Left renal pelvis (tissue), 4 donors: Measurements from ENCODE around the gene ALS2CL. TPM values are rescaled to one million over a fixed set of nuclear protein-coding genes. Genes with fewer than 3 reads are reported as not detected.

Source experiments
- DNase-seq, 4 donors: peaks; one replicate each; pipeline ENCODE4 v3.0.0-alpha.2; 2013; ENCODE audit warnings: low read depth in 4 of 4, low spot score in 3 of 4
- polyA plus RNA-seq, 4 donors: library from polyadenylated mRNA; unstranded; fragments of 120-200 nt; gene quantifications; one replicate each; pipeline ENCODE4 v1.2.1, GENCODE V29; 2013; ENCODE audit not compliant: insufficient read length in 4 of 4

Gene ALS2CL
- polyA plus RNA-seq, 4 donors: 6.2 to 16.4 (median 10.8) TPM

DNA sequence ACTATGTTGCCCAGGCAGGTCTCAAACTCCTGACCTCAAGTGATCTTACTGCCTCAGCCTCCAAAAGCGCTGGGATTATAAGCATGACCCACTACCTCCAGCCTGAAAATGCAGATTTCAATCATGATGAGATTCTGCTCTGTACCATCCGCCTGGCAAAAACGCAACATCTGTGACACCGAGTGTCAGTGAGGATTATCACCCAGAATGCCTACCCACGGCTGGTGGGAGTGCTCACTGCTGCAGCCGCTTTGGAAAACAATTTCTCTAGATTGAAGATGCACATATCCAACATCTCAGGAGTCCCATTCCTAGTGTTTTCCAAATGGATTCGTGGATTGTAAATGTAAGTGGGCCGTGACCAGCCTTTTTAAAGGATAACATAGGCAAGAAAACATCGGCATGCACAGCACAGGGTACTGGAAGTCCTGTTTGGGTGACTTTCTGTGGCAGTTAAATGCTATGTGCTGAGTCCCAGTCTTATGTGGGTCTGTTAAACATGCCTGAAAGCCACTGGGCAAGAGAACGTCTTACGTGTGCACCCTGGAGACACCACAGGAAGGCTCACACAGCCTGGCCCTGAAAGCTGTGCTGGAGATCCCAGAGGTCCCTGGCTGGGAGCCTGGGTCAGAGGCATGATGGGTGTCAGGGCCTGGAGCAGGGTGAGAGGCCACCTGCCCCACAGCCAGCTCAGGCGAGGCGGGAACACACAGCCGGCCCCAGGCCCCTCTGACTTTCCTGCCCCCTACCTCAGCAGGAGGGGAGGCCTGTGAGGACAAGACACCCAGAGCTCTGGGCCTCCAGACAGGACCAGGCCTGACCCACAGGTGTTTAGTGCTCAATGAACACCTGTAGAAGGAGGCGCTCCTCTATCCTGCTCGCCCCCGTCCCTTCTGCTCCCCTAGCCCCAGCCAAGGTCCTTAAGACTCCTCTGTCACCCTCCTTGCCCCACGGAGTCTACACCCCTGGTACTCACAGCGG lies 23.3 kb upstream of the ALS2CL start:
- DNase-seq: no peak

DNA sequence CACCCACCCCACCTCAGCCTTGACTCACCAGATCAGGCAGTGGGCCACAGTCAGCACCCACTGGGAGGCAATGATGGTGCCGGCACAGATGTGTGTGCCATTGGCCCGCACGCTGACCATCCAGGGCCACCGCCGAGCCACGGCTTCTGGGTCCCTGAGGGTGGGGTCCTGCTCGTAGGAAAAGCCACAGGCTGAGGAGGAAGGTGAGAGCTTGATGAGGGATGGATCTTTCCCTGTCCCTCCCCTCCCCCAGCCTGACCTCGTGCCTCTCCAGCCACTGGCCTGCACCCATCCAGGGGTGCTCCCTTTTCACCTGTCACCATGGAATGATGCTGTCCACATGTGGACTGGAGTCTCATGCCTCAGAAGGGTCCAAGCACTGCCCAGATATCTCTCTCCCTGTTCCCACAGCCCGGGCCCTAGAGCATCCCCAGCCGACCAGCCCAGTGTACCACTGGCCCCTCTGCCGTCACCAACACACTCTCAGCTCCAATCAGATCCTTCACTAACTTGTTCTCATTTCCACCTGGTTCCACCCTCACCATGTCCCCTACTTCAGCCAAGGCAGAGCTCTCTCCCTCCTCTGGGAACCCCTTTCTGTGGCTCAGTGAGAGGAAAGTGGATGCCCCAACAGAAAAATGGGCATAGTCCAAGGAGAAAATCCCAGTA lies 22.2 kb upstream of the ALS2CL start:
- DNase-seq: no peak

DNA sequence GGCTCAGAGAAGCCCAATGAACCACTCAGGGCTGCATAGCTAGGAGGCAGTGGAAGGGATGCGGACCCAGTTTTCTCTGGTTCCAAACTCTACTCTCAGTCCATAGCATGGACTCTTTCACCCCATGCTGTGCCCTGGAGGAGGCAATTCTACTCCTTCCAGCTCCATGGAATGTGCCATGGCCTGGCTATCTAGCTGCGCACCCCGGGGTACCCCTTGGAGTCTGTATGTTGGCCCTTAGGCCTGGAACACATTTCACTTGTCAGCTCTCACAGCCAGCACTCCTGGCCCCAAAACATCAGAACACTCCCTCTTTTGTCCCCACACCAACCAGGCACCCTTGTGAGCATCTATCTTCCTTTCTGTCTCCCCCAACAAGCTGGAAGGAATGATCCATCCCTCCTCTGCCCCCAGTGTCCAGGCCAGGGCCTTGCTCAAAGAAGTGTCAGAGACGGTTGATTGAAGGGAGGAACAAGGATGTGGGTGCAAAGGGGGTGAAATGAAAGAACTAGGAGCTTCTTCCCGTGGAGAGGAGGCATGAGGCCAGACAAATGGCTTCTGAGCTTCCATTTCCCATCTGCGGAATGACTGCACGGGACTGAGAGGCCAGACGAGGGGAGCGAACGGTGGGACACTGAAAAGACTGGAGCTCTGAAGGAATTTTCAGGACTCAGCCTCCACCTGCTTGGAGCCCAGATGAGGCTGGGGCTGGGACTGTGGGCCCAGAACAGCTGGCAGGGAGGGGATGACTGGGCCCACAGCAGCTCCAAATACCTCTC lies 21.4 kb upstream of the ALS2CL start:
- DNase-seq: no peak

DNA sequence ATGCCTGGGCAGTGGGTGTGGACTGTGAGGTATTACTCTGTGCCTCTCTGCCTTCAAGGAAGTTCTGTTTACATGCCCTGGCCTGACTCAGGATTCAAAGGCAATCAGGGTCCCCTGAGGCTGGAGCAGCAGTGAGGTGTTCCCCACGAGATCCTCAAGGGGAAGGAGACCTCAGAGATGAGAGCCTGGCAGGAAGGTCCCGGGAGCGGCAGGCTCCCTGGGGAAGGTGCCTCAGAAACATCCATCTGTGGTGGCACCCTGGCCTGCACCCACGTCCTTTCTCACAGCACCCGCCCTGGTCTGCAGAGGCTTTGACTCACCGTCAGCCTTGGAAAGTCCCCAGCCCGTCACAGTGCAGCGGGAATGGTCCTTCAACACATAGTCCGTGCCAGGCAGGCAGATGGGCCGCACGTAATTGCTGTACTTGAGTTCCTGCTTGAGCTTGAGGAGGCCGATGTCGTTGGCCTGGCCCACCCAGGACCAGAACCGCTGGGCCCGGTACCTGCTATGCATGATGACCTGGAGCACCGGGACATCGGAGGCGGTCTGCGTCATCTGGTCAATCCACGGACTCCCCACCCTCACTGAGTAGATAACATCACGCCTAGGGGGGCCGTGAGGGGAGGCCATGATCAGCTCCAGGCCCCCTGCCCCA lies 20.5 kb upstream of the ALS2CL start:
- DNase-seq: no peak

DNA sequence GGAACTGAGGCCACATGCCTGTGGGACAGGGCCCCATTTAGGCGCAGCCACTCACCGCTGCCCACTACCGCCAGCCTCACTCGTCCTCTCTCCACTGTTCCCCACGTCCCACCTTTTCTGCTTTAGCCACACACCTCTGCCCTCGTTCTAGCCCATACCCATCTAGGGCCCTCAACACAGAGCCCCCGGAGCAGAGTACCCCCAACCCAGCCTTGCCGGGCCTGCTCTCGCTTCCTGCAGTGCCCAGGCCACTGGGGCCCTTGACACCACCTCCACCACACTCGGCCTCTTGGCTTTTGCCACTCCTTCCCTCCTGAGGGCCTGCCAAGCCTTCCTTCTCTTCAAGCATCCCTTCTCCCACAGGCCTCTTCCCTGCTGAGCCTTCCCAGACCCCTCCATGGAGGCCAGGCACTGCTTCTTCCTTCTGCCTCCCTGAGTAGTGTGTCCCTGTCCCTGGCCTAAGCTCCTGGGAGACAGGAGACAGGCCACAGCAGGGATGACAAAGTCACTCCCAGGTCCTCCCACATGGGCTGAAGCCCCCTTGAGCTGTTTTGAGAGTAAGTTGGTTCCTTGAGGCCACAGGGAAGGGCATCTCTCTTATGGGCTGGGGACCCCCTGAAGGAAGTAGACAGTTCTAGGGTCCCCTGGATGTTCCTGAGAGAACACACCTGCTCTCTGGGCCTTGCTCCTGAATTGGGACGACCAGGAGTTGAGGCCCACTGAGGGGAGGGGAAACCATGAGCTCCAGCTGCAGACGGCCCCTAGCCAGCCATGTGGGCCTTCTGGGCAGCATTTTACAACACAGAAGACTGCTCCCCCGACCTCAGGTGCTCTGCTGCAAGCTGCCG lies 19.8 kb upstream of the ALS2CL start:
- no peak for DNase-seq

DNA sequence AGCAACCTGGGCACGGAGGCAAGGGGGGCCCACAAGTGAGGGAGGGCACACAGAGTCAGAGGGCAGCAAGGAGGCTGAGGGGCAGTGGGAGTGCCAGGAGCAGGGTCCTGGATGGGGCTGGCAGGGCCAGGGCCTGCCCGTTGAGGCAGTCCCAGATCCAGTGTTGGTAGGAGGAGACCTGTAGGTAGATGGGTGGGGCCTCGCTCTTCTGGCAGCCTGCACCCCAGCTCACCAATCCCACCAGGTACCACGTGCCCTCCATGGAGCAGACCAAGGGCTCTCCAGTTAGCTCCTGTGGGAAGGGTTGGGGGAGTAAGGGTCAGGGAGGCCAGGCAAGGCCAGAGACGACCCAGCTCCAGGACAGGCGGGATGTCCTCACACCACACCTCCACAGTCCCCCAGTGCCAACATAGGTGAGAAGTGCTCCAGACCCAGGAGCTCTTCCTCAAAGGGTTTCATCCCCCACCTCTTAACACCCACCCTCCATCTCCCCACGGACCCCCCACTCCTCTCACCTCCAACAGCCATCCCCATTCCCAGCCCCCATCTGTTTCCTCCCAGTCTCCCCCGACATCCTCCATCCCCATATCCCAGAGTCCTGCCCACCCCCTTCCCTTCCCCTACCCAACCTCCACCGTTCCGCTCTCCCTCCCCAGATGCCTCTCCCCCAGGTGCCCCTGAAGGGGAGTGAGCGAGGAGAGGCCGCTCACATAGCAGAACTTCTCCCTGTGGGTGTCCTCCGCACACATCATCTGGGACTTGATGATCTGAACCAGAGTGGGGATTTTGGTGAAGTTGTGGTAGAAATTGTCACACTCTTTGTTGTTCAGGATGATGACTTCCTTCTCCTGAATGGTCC lies 18.9 kb upstream of the ALS2CL start:
- DNase-seq: no peak

DNA sequence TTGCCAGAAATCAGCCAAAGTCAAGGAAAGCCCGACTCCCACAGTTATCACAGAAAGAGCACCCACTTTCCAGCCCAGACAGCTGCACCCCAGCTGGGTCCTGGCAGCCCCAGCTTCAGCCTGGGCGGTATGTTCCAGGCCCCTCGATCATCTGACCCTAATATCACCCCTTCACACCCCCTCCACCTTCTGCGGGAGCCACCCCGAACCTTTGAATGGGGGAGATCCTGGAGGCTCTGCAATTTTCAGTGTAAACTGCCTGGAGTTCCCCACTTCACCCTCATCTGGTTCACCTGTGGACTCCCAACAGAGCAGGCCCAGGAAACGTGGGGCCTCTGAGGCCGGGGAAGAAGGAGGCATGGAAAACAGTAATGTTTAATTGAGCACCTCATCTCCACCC lies 18.3 kb upstream of the ALS2CL start:
- DNase-seq: no peak

DNA sequence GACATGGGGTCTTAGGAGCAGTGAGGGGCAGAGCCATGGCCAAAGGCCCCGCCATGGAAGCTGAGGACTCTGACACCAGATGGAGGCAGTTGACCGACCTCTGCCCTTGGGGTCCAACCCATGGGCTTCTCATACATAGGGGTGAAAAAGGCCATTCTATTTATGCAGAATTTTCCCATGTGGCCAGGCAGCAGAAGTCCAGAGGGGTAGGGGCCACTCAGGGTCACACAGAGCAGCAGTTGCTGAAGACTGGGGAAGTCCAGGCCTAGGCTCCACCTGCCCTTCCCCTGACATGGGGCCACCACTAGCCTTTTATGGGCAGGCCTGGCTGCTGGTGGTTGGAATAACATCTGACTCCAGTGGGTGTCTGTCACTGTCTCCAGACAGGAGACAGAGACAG lies 17.8 kb upstream of the ALS2CL start:
- DNase-seq: no peak

DNA sequence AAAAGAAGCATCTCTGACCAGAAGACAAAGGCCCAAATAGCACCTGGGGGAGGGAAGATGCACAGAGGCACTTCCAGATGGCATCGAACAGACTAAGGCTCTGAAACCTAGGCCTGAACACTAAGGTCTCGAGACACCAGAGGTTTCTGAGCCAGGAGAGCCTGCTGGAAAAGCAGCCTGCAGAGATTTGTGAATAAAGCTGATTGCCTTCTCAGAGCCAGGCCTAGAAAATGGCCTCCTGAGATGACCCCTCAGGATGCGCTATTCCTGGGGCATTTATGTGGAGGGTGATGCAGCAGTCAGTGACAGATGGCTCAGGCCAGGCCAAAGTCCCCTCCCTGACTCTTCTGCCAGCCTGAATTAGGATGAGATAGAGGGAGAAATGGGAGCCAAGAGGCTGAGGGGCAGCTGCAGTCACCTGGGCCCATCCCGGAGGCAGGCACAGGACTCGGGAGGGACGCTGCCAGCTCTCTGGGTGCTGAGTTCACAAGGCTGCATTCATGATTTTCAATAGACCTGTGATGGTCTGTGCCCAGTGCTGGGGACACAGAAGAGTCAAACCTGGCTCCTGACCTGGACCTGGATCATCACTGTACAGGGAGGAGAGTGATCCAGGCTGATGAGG lies 17.3 kb upstream of the ALS2CL start:
- DNase-seq: no peak

DNA sequence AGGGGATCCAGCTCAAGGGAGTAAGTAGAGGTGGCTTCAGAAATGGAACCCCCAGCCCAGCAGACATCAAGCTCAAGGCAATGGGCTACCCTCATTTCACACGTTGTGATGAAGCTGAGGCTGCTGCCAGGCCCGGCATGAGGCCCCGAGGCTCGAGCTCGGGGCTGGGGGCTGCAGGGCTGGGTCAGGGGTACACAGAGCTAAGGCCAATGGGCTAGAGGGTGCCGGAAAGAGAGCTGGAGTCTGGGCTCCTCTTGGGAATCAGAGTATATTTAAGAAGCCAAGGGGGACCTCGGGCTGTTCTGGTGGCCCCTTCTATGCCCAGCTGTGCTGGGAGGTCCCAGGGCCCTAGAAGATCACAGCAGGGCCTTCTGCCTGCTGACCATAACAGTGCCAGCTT lies 16.8 kb upstream of the ALS2CL start:
- DNase-seq: no peak

DNA sequence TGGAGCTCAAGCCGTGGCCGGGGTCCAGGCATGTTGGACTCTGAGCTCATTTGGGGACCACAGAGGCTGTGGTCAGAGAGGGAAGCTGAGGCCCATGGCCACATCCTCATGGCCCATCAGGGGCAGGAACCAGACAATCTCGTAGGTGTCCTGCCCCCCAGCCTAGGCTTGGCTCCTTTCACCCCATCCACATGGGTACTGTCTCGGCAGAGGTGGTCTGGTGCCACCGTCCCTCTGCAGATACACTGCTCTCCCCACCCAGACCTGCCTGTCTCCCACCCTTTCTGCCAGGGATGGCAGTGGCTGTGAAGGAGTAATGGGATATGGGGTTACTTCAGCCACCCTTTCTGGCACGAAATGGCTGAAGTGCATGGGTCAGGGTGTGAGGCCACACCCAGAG lies 16.2 kb upstream of the ALS2CL start:
- DNase-seq: no peak

DNA sequence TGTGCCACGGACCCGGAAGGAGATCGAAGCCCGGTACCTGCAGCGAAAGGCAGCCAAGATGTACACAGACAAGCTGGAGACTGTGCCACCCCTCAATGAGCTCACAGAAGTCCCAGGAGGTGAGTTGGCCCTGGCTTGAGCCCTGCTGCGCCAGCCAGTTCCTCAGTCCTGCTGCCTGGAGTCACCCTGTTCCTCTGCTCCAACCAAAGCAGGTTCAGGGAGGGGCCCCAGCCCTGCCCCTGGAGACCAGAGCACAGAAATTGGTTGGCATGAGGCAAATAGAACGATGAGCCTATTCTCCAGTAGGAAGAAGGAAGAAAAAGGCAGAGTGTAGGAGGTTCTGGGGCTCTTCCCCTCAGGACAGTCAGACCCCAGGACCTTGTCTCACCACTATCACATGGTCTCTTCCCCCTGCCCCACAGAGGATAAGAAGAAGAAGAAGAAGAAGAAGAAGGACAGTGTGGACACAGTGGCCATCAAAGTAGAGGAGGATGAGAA lies 15.7 kb upstream of the ALS2CL start:
- no peak for DNase-seq

DNA sequence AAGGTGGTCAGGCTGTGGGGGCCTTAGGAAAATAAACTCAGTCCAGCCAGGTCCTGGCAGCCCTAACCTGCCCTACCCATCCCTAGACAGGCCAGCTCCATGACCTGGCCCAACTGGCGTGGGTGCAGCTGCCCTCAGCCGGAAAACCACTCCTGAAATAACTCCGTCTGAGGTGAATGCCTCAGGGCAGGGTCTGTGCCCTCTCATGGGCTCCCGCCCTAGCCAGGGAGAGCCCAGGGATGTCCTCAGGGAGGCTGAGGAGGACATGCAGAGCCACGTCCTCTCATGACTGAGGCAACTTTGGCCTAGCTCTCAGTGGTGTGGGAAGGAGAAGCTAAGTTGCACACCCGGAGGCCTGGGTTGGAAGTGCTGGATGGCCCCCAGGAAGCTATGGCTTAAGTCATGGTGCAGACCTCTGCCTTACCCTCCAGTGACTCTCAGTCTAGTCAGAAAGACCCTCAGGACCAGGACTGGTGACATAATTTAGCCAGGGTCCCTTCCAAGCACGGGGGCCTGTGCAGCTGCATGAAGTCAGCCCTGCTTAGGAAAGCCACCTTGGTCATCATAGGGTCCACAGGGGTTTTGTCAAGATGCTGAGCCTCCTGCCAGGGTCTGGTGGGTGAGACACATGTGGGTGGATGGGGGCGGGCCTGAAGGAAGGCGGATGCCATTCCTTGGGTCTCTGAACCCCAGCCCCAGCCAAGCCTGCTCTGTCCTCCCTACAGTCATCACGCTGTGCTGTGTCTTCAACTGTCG lies 15.1 kb upstream of the ALS2CL start:
- no peak for DNase-seq

DNA sequence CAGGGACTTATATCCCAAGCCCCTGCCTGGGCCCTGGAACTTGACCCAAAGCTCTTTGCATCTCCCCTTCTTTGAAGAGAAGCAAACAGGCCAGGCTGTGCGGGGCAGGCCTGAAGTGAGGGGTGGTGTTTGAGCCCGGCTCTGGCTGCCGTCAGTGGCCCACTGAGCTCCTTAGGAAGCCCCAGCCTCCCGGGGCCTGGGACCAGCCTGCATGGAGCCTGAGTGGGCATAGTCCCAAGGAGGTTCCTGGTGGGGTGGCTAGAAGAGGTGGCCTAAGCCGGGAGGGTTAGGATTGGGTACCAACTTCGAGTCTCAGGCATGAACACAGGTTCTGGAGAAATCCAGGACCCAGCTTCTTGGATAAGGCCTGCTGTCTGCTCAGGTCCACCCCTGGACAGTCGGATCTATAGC lies 14.1 kb upstream of the ALS2CL start:
- DNase-seq: no peak

DNA sequence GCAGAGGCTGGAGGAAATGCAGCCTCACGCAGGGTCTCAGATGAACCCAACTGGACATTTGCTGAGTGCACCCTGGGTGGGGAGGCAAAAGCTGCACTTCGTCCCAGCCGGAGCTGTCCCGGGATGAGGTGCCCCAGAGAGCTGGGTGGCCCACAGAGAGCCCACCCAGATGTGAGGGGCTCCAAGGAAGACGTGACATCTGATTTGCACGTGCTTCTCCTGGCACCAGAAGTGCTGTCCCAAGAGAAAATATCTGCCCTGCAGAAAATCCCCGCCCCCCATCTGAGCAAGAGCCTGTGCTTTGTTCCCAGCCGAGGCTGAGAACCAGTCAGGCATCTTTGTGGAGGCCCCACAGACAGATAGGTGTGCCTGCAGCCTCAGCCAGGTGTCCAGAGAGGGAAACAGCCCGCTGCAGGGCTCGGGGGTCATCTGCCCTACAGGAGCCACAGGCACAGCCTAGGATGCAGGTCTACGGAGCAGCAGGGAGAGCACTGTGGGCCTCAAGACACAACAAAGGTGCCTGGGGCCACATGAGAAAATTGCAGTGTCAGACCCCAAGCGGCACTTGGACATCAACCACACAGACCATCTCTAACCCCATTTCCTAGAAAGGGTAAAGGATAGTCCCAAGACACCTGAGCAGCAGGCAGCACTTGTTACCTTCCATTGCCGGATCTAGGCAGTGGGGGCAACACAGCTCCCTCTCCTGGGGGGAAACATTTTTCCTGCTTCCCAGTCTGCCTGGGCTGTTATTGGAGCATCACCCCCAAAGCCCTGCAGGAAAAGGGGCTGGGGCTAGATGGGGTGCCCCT lies 13.5 kb upstream of the ALS2CL start:
- DNase-seq: no peak

DNA sequence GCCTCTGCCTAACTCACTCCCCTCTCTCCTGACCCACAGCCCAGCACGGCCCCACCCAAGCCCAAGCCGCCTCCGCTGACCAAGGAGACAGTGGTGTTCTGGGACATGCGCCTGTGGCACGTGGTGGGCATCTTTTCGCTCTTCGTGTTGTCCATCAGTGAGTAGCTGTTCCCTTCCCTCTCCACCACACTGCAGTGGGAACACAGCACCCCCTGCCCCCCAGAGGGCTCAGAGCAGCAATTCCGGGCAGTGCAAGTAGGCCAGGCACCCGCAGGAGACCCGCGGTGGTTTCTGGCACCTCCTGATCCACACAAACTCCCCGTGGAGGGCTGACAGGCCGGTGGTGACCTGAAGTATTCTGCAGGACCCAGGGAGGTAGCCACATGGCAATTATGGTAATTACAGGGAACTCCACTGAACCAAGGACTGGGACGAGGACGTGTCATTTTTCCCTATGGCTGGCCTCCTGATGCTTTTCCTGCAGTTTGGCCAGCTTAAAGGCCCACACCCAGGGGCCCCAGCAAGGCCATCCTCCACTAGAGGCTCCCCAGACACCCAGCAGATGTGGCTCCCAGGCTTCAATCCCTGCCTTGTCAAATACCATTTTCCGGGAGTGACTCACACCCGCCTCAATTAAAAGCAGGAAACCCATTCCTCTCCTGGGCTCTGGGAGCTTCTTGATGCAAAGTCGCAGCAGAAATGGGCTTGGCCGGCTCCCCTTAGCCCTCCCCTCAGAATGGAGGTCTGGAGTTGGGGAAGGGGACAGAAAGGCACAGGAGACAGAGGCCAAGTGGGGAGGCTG lies 12.5 kb upstream of the ALS2CL start:
- DNase-seq: no peak
